GM23338 (cell line): ENCODE results near the gene GLRA1. TPM values are rescaled to one million over a fixed set of nuclear protein-coding genes. Genes with fewer than 3 reads are reported as not detected.

Experiments used
- ATAC-seq: fragments of 200-7000 bp; cut with Tn5 transposase; 3 replicates; pipeline ENCODE4 v1.9.1; 2020
- DNase-seq: peaks from one replicate; pipeline ENCODE4 v3.0.0-alpha.2; 2015; ENCODE audit warnings: low spot score
- H2AFZ ChIP-seq: fragments of 200-600 bp; sonication (generic); 2 replicates; pipeline ENCODE4 v1.8.0; 2016; ENCODE audit warnings: antibody characterized with exemption, mild to moderate bottlenecking, moderate library complexity
- H3F3A ChIP-seq: fragments of 200-600 bp; sonication (generic); replicated peaks from 2 replicates; pipeline ENCODE4 v1.8.0; 2017; ENCODE audit warnings: antibody characterized with exemption, mixed run types, low read depth
- H3K27ac ChIP-seq: fragments of 200-600 bp; sonication (generic); 2 replicates; pipeline ENCODE4 v1.6.1; 2016; ENCODE audit warnings: low read depth
- H3K27me3 ChIP-seq: fragments of 200-600 bp; sonication (generic); 2 replicates; pipeline ENCODE4 v1.8.0; 2016; ENCODE audit warnings: mild to moderate bottlenecking, mixed run types, moderate library complexity; ENCODE audit not compliant: insufficient read depth
- H3K36me3 ChIP-seq: fragments of 200-600 bp; sonication (generic); 2 replicates; pipeline ENCODE4 v1.8.0; 2016; ENCODE audit warnings: mild to moderate bottlenecking; ENCODE audit not compliant: insufficient read depth
- H3K4me1 ChIP-seq: fragments of 200-600 bp; sonication (generic); 2 replicates; pipeline ENCODE4 v1.8.0; 2016; ENCODE audit warnings: mild to moderate bottlenecking, moderate library complexity; ENCODE audit not compliant: insufficient read depth
- H3K4me2 ChIP-seq: fragments of 200-600 bp; sonication (generic); 2 replicates; pipeline ENCODE4 v1.7.1; 2017; ENCODE audit warnings: mixed run types
- H3K4me3 ChIP-seq: fragments of 200-600 bp; sonication (generic); 2 replicates; pipeline ENCODE4 v1.6.1; 2016; ENCODE audit warnings: mixed run types
- H3K79me2 ChIP-seq: fragments of 200-600 bp; sonication (generic); replicated peaks from 2 replicates; pipeline ENCODE4 v1.8.0; 2017; ENCODE audit warnings: mild to moderate bottlenecking; ENCODE audit not compliant: insufficient read depth
- H3K9me2 ChIP-seq: fragments of 200-600 bp; sonication (generic); 2 replicates; pipeline ENCODE4 v1.8.0; 2017; ENCODE audit not compliant: insufficient read depth
- H4K20me1 ChIP-seq: fragments of 200-600 bp; sonication (generic); replicated peaks from 2 replicates; pipeline ENCODE4 v1.8.0; 2017; ENCODE audit warnings: mild to moderate bottlenecking; ENCODE audit not compliant: insufficient read depth
- H3K27ac Mint-ChIP-seq: 2 replicates; pipeline ENCODE4 v1.8.0; 2020; ENCODE audit warnings: inconsistent platforms, mild to moderate bottlenecking, moderate library complexity, mixed read lengths
- H3K27me3 Mint-ChIP-seq: 3 replicates; pipeline ENCODE4 v1.8.0; 2022; ENCODE audit warnings: low read depth, mild to moderate bottlenecking, moderate library complexity, mixed read lengths, inconsistent platforms; ENCODE audit not compliant: insufficient read depth, poor library complexity
- H3K36me3 Mint-ChIP-seq: 3 replicates; pipeline ENCODE4 v1.8.0; 2021; ENCODE audit warnings: low read depth, mild to moderate bottlenecking, inconsistent platforms, moderate library complexity, mixed read lengths
- H3K4me1 Mint-ChIP-seq: 3 replicates; pipeline ENCODE4 v1.8.0; 2020; ENCODE audit warnings: mild to moderate bottlenecking, inconsistent platforms, mixed read lengths
- H3K4me3 Mint-ChIP-seq: 3 replicates; pipeline ENCODE4 v1.8.0; 2021; ENCODE audit warnings: moderate library complexity, mild to moderate bottlenecking, inconsistent platforms, mixed read lengths
- H3K9me3 Mint-ChIP-seq: 3 replicates; pipeline ENCODE4 v1.8.0; 2020; ENCODE audit warnings: moderate library complexity, mild to moderate bottlenecking, inconsistent platforms, mixed read lengths
- EZH2phosphoT487 ChIP-seq: fragments of 200-600 bp; sonication (generic); IDR thresholded peaks from one replicate; pipeline ENCODE4 v1.8.1; 2018; ENCODE audit warnings: antibody characterized with exemption; ENCODE audit not compliant: unreplicated experiment
- NANOG ChIP-seq: IDR thresholded peaks from 2 replicates; pipeline ENCODE4 v1.6.1; 2016; ENCODE audit warnings: antibody characterized with exemption, borderline replicate concordance
- POLR2AphosphoS5 ChIP-seq: IDR thresholded peaks from 2 replicates; pipeline ENCODE4 v1.6.1; 2016; ENCODE audit warnings: antibody characterized with exemption, low read depth
- STAT1 ChIP-seq: IDR thresholded peaks from one replicate; pipeline ENCODE4 v1.6.1; 2016; ENCODE audit warnings: antibody characterized with exemption; ENCODE audit not compliant: unreplicated experiment
- ZNF114 ChIP-seq: fragments of 250-450 bp; sonication (Bioruptor Pico); IDR thresholded peaks from 2 replicates; pipeline ENCODE4 v1.5.0; 2020; ENCODE audit warnings: mild to moderate bottlenecking, moderate library complexity
- ZNF331 ChIP-seq: fragments of 250-450 bp; sonication (Bioruptor Pico); IDR thresholded peaks from 2 replicates; pipeline ENCODE4 v1.5.0; 2020; ENCODE audit warnings: low read depth, mild to moderate bottlenecking, moderate library complexity
- polyA plus RNA-seq: library from polyadenylated mRNA; unstranded; fragments of >200 nt; fragmentation: Nextera tagmentation; extraction: Ambion mirVana; gene quantifications from 2 replicates; pipeline ENCODE4 v1.2.1, GENCODE V29; 2016
- total RNA-seq: library from RNA; depleted of rRNA; stranded (reverse); fragments of >200 nt; shearing (Covaris generic); gene quantifications from 2 replicates; pipeline ENCODE4 v1.2.3, GENCODE V29; 2014
- TF ChIP-seq, protein P1 (sequence below): IDR thresholded peaks from 2 replicates; pipeline ENCODE4 v1.6.1; 2016; ENCODE audit warnings: antibody characterized with exemption
- TF ChIP-seq, protein P2 (sequence below): fragments of 250-450 bp; sonication (Bioruptor Pico); IDR thresholded peaks from 2 replicates; pipeline ENCODE4 v1.5.0; 2020; ENCODE audit warnings: mild to moderate bottlenecking, moderate library complexity
- TF ChIP-seq, protein P3 (sequence below): IDR thresholded peaks from one replicate; pipeline ENCODE4 v1.6.1; 2018; ENCODE audit warnings: antibody characterized with exemption; ENCODE audit not compliant: unreplicated experiment

Gene GLRA1
- total and polyA plus RNA-seq, 2 experiments from 2014 or later, result not detected

DNA sequence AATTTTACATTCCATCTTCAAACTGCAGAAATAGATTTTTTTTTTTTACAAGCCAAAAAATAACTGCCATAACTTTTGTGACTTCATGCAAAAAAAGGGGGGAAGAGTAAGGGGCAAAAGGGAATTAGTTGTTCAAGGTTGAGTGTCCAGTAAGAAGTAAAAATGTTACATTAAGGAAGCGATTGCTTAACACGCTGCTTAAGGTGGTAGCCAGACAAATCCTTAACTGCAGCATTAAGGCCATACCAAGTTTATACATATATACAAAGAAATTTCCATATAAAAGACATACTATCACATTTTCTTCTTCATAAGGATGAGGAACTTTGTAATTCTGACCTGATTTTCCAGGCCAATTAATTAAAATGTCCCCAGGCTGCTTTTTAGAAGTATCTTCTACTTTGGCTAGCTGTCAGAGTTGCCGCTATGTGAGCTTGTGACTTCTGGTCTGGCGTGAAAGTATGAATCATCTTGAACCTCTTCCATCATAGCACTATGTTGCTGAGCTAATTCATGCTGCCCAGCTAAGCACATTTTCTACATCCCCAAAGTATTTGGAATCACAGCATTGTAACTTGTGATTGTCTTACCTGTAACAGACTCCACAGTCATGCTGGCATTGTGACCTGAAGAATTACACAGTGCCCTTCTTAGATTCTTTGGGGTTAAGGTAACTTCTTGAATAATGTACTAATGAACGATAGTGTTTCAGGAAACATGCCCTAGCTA lies 112.9 kb downstream of the GLRA1 start:
- peaks cover 13% of the 10 kb centered on the region for H3K4me1 ChIP-seq
- H3K9me2 ChIP-seq, result no peaks in the 10 kb centered on the region
- no peak overlapping the region for H3K27ac ChIP-seq
- H4K20me1 ChIP-seq, result peaks cover 35% of the 10 kb centered on the region
- no peak overlapping the region for H3K4me3 ChIP-seq
- no peaks in the 10 kb centered on the region for H3K27me3 ChIP-seq
- no peak overlapping the region for H2AFZ ChIP-seq
- ATAC-seq (no peak), DNase-seq (no peak)
- H3K36me3 ChIP-seq, result peaks cover 17% of the 10 kb centered on the region; the same call in 1 of the 2 replicates
- H3K36me3 Mint-ChIP-seq, result peaks cover 78% of the 10 kb centered on the region
- H3K4me3 Mint-ChIP-seq, result no peak overlapping the region
- no peaks in the 10 kb centered on the region for H3K27me3 Mint-ChIP-seq
- peaks cover 42% of the 10 kb centered on the region for H3K79me2 ChIP-seq
- H3K4me1 Mint-ChIP-seq, result peaks cover 23% of the 10 kb centered on the region
- no peak overlapping the region for H3K4me2 ChIP-seq
- no peak overlapping the region; the same call in 1 of the 2 replicates for H3K27ac Mint-ChIP-seq
- no peak for TF ChIP-seq ZNF331
- TF ChIP-seq, protein P1, sequence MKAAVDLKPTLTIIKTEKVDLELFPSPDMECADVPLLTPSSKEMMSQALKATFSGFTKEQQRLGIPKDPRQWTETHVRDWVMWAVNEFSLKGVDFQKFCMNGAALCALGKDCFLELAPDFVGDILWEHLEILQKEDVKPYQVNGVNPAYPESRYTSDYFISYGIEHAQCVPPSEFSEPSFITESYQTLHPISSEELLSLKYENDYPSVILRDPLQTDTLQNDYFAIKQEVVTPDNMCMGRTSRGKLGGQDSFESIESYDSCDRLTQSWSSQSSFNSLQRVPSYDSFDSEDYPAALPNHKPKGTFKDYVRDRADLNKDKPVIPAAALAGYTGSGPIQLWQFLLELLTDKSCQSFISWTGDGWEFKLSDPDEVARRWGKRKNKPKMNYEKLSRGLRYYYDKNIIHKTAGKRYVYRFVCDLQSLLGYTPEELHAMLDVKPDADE, result no peak
- TF ChIP-seq EZH2phosphoT487, result no peak
- no peak for TF ChIP-seq NANOG
- no peaks in the 10 kb centered on the region for H3K9me3 Mint-ChIP-seq
- H3F3A ChIP-seq, result no peaks in the 10 kb centered on the region

DNA sequence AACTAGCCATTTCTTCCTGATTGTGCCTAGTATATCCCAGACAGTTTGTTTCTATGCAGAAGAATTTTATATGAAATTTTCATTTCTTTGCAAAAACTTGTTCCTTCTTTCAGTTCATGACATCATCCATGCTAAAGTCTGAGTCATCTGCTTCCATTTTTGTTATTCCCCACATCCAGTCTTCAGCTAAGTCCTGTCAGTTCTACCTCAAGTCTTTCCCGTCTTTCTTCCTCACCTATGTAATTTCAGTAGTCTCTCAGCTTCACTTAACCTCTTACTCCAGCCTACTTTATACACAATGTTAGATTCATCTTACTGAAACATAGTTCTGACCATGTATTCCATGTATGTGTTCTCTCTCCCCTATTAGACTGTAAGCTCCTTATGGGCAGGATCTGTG lies 113.8 kb downstream of the GLRA1 start:
- ATAC-seq (no peak), DNase-seq (no peak)
- Histone ChIP-seq H2AFZ (no peak overlapping the region), H3K79me2 (peaks cover 50% of the 10 kb centered on the region), H3K4me2 (no peak overlapping the region), H3F3A (no peaks in the 10 kb centered on the region), H3K27me3 (no peaks in the 10 kb centered on the region), H3K9me2 (no peaks in the 10 kb centered on the region), H4K20me1 (peaks cover 44% of the 10 kb centered on the region), H3K27ac (no peak overlapping the region), H3K4me3 (no peak overlapping the region), H3K4me1 (peaks cover 5% of the 10 kb centered on the region; the same call in 1 of the 2 replicates), H3K36me3 (peaks cover 17% of the 10 kb centered on the region; the same call in 1 of the 2 replicates)
- Mint-ChIP-seq H3K27ac (no peak overlapping the region), H3K4me3 (no peak overlapping the region), H3K27me3 (no peaks in the 10 kb centered on the region), H3K36me3 (peaks cover 85% of the 10 kb centered on the region), H3K9me3 (no peaks in the 10 kb centered on the region), H3K4me1 (peaks cover 14% of the 10 kb centered on the region)
- TF ChIP-seq, protein P1, result no peak
- TF ChIP-seq POLR2AphosphoS5 (no peak), NANOG (no peak), EZH2phosphoT487 (no peak), STAT1 (no peak), ZNF114 (CRISPR knock-in tag) (no peak)
- TF ChIP-seq, protein P2, sequence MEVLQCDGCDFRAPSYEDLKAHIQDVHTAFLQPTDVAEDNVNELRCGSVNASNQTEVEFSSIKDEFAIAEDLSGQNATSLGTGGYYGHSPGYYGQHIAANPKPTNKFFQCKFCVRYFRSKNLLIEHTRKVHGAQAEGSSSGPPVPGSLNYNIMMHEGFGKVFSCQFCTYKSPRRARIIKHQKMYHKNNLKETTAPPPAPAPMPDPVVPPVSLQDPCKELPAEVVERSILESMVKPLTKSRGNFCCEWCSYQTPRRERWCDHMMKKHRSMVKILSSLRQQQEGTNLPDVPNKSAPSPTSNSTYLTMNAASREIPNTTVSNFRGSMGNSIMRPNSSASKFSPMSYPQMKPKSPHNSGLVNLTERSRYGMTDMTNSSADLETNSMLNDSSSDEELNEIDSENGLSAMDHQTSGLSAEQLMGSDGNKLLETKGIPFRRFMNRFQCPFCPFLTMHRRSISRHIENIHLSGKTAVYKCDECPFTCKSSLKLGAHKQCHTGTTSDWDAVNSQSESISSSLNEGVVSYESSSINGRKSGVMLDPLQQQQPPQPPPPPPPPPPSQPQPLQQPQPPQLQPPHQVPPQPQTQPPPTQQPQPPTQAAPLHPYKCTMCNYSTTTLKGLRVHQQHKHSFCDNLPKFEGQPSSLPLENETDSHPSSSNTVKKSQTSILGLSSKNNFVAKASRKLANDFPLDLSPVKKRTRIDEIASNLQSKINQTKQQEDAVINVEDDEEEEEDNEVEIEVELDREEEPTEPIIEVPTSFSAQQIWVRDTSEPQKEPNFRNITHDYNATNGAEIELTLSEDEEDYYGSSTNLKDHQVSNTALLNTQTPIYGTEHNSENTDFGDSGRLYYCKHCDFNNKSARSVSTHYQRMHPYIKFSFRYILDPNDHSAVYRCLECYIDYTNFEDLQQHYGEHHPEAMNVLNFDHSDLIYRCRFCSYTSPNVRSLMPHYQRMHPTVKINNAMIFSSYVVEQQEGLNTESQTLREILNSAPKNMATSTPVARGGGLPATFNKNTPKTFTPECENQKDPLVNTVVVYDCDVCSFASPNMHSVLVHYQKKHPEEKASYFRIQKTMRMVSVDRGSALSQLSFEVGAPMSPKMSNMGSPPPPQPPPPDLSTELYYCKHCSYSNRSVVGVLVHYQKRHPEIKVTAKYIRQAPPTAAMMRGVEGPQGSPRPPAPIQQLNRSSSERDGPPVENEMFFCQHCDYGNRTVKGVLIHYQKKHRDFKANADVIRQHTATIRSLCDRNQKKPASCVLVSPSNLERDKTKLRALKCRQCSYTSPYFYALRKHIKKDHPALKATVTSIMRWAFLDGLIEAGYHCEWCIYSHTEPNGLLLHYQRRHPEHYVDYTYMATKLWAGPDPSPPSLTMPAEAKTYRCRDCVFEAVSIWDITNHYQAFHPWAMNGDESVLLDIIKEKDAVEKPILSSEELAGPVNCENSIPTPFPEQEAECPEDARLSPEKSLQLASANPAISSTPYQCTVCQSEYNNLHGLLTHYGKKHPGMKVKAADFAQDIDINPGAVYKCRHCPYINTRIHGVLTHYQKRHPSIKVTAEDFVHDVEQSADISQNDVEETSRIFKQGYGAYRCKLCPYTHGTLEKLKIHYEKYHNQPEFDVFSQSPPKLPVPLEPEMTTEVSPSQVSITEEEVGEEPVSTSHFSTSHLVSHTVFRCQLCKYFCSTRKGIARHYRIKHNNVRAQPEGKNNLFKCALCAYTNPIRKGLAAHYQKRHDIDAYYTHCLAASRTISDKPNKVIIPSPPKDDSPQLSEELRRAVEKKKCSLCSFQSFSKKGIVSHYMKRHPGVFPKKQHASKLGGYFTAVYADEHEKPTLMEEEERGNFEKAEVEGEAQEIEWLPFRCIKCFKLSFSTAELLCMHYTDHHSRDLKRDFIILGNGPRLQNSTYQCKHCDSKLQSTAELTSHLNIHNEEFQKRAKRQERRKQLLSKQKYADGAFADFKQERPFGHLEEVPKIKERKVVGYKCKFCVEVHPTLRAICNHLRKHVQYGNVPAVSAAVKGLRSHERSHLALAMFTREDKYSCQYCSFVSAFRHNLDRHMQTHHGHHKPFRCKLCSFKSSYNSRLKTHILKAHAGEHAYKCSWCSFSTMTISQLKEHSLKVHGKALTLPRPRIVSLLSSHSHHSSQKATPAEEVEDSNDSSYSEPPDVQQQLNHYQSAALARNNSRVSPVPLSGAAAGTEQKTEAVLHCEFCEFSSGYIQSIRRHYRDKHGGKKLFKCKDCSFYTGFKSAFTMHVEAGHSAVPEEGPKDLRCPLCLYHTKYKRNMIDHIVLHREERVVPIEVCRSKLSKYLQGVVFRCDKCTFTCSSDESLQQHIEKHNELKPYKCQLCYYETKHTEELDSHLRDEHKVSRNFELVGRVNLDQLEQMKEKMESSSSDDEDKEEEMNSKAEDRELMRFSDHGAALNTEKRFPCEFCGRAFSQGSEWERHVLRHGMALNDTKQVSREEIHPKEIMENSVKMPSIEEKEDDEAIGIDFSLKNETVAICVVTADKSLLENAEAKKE (CRISPR knock-in tag), result no peak
- TF ChIP-seq, protein P3, sequence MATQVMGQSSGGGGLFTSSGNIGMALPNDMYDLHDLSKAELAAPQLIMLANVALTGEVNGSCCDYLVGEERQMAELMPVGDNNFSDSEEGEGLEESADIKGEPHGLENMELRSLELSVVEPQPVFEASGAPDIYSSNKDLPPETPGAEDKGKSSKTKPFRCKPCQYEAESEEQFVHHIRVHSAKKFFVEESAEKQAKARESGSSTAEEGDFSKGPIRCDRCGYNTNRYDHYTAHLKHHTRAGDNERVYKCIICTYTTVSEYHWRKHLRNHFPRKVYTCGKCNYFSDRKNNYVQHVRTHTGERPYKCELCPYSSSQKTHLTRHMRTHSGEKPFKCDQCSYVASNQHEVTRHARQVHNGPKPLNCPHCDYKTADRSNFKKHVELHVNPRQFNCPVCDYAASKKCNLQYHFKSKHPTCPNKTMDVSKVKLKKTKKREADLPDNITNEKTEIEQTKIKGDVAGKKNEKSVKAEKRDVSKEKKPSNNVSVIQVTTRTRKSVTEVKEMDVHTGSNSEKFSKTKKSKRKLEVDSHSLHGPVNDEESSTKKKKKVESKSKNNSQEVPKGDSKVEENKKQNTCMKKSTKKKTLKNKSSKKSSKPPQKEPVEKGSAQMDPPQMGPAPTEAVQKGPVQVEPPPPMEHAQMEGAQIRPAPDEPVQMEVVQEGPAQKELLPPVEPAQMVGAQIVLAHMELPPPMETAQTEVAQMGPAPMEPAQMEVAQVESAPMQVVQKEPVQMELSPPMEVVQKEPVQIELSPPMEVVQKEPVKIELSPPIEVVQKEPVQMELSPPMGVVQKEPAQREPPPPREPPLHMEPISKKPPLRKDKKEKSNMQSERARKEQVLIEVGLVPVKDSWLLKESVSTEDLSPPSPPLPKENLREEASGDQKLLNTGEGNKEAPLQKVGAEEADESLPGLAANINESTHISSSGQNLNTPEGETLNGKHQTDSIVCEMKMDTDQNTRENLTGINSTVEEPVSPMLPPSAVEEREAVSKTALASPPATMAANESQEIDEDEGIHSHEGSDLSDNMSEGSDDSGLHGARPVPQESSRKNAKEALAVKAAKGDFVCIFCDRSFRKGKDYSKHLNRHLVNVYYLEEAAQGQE, result no peak
